B cell (primary cell): Measurements from ENCODE around the gene PPP1R7. TPM values are rescaled to one million over a fixed set of nuclear protein-coding genes. Genes with fewer than 3 reads are reported as not detected.

Source experiments
- ATAC-seq: fragments of 200-7000 bp; cut with Tn5 transposase; one replicate; pipeline ENCODE4 v1.10.0; 2021; ENCODE audit warnings: low read depth, mild to moderate bottlenecking, moderate number of reproducible peaks, moderate library complexity
- CTCF ChIA-PET: fragments of 350-600 bp; sonication (Branson Sonifier 250); formaldehyde crosslinking; loops from one replicate; lab custom pipeline; 2021; ENCODE audit warnings: antibody characterized with exemption, inconsistent platforms; lab: Charles Lee
- POLR2A ChIA-PET: fragments of 350-600 bp; sonication (Branson Sonifier 250); formaldehyde crosslinking; loops from one replicate; lab custom pipeline; 2021; ENCODE audit warnings: antibody characterized with exemption; lab: Charles Lee
- DNase-seq: peaks from one replicate; pipeline ENCODE4 v3.0.0; 2013
- H2AFZ ChIP-seq: 2 replicates; pipeline ENCODE4 v1.6.1; 2012; ENCODE audit warnings: mild to moderate bottlenecking, low read depth, low read length; ENCODE audit not compliant: insufficient read depth, poor library complexity, severe bottlenecking
- H3K27ac ChIP-seq, 2 donors: 1 replicate in 1 of 2; 2 replicates in 1 of 2; pipeline ENCODE4 v1.5.1; 2012 to 2013; ENCODE audit warnings: low read length in 2 of 2, mild to moderate bottlenecking in 2 of 2, moderate library complexity in 1 of 2
- H3K27me3 ChIP-seq, 4 experiments: fragments of 200-600 bp in 1 of 4; sonication (generic) in 1 of 4; replicated peaks in 1 of 4; 1 replicate in 2 of 4; 2 replicates in 2 of 4; pipeline versions ENCODE4 v1.6.1 to v1.7.0; 2013 to 2016; ENCODE audit warnings: low read length in 3 of 4, mild to moderate bottlenecking in 2 of 4, mixed read lengths in 1 of 4, moderate library complexity in 1 of 4; ENCODE audit not compliant: insufficient read depth in 4 of 4, control insufficient read depth in 3 of 4; ENCODE audit errors: control extremely low read depth in 1 of 4
- H3K36me3 ChIP-seq, 2 experiments: replicated peaks in 1 of 2; 1 replicate in 1 of 2; 2 replicates in 1 of 2; pipeline versions ENCODE4 v1.6.1 to v1.7.1; 2013; ENCODE audit warnings: low read length in 1 of 2; ENCODE audit not compliant: insufficient read depth in 2 of 2, control insufficient read depth in 1 of 2; ENCODE audit errors: control extremely low read depth in 1 of 2, extremely low read depth in 1 of 2
- H3K4me1 ChIP-seq, 2 donors: fragments of 200-600 bp in 1 of 2; sonication (generic) in 1 of 2; 1 replicate in 1 of 2; 2 replicates in 1 of 2; pipeline versions ENCODE4 v1.5.1 to v1.6.1; 2013 to 2017; ENCODE audit warnings: low read length in 2 of 2; ENCODE audit not compliant: control insufficient read depth in 2 of 2, insufficient read depth in 2 of 2
- H3K4me2 ChIP-seq: replicated peaks from 2 replicates; pipeline ENCODE3; 2012; ENCODE audit warnings: mild to moderate bottlenecking, low read depth, low read length; ENCODE audit not compliant: poor library complexity, severe bottlenecking
- H3K4me3 ChIP-seq, 5 experiments: fragments of 200-600 bp in 1 of 5; sonication (generic) in 1 of 5; 1 replicate in 3 of 5; 2 replicates in 2 of 5; pipeline versions ENCODE4 v1.5.1 to v1.7.0; 2011 to 2016; ENCODE audit warnings: low read length in 4 of 5, mild to moderate bottlenecking in 4 of 5, low read depth in 2 of 5, control low read depth in 1 of 5, moderate library complexity in 1 of 5; ENCODE audit not compliant: insufficient read depth in 1 of 5; ENCODE audit errors: control extremely low read depth in 1 of 5, extremely low read depth in 1 of 5
- H3K79me2 ChIP-seq: fragments of 200-600 bp; sonication (generic); one replicate; pipeline ENCODE4 v1.6.0; 2016; ENCODE audit warnings: low read length; ENCODE audit not compliant: control insufficient read depth, insufficient read depth
- H3K9ac ChIP-seq: fragments of 200-600 bp; sonication (generic); 2 replicates; pipeline ENCODE4 v1.6.1; 2017; ENCODE audit warnings: mild to moderate bottlenecking, low read length, moderate library complexity
- H3K9me3 ChIP-seq, 3 donors: one replicate each; pipeline versions ENCODE4 v1.6.1 to v1.7.1; 2013; ENCODE audit warnings: low read length in 2 of 3; ENCODE audit not compliant: control insufficient read depth in 2 of 3, insufficient read depth in 1 of 3; ENCODE audit errors: control extremely low read depth in 1 of 3
- H4K20me1 ChIP-seq: 2 replicates; pipeline ENCODE4 v1.6.0; 2012; ENCODE audit warnings: mild to moderate bottlenecking, low read length; ENCODE audit not compliant: insufficient read depth, control insufficient read depth, poor library complexity, severe bottlenecking
- H3K27ac Mint-ChIP-seq: one replicate; pipeline ENCODE4 v1.8.0; 2021; ENCODE audit warnings: mixed read lengths
- H3K27me3 Mint-ChIP-seq: one replicate; pipeline ENCODE4 v1.8.0; 2021; ENCODE audit warnings: mixed read lengths
- H3K4me1 Mint-ChIP-seq: one replicate; pipeline ENCODE4 v1.8.0; 2021; ENCODE audit warnings: mixed read lengths
- H3K4me3 Mint-ChIP-seq: one replicate; pipeline ENCODE4 v1.8.0; 2021; ENCODE audit warnings: mixed read lengths
- H3K9me3 Mint-ChIP-seq: one replicate; pipeline ENCODE4 v1.8.0; 2022; ENCODE audit warnings: mixed read lengths; ENCODE audit not compliant: insufficient read depth
- EZH2 ChIP-seq: IDR thresholded peaks from 2 replicates; pipeline ENCODE4 v1.6.1; 2012; ENCODE audit warnings: borderline replicate concordance, low read depth, mild to moderate bottlenecking, moderate library complexity, low read length; ENCODE audit not compliant: insufficient read depth, poor library complexity, severe bottlenecking
- WGBS: methylation state at CpG from one replicate; pipeline ENCODE4 v1.1.5; 2013; ENCODE audit warnings: missing lambda C conversion rate; ENCODE audit not compliant: insufficient coverage; 5-methylcytosine and 5-hydroxymethylcytosine counted together
- intact Hi-C: fragments of 100-400 bp; cut with micrococcal nuclease; formaldehyde crosslinking; loops from one replicate; pipeline ENCODE4 v1.10.0; 2022
- polyA plus RNA-seq: library from polyadenylated mRNA; depleted of rRNA; stranded (reverse); fragments of >200 nt; gene quantifications from 2 replicates; pipeline ENCODE4 v1.2.3, GENCODE V29; 2012
- total RNA-seq, 2 donors: library from RNA; stranded (reverse); fragments of 120-200 nt in 1 of 2; gene quantifications; 1 replicate in 1 of 2; 2 replicates in 1 of 2; pipeline versions ENCODE4 v1.2.3 to v1.2.4, GENCODE V29; 2013 to 2022
- TF ChIP-seq, protein P1 (sequence below): fragments of 200-600 bp; IDR thresholded peaks from one replicate; pipeline ENCODE4 v1.8.0; 2022; ENCODE audit warnings: antibody characterized with exemption, mild to moderate bottlenecking

PPP1R7 gene
- total and polyA plus RNA-seq, 2 donors (not counting 1 experiment from before 2014, with no cell fraction given): 37.7 to 50.9 TPM

DNA sequence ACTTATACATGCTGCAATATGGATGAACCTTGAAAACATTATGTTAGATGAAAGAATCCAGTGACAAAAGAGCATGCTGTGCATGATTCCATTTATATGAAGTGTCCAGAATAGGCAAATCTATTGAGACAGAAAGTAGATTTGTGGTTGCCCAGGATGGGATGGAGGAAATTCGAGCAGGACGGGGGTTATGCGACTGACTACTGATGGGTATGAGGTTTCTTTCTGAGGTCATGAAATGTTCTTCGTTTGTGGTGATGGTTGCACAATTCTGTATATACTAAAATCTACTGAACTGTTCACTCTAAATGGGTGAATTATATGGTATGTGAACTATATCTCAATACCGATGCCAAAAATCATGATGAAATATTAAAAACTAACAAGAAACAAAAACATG lies 29.3 kb upstream of the PPP1R7 start:
- H3K27ac Mint-ChIP-seq: no peak overlapping the region

DNA sequence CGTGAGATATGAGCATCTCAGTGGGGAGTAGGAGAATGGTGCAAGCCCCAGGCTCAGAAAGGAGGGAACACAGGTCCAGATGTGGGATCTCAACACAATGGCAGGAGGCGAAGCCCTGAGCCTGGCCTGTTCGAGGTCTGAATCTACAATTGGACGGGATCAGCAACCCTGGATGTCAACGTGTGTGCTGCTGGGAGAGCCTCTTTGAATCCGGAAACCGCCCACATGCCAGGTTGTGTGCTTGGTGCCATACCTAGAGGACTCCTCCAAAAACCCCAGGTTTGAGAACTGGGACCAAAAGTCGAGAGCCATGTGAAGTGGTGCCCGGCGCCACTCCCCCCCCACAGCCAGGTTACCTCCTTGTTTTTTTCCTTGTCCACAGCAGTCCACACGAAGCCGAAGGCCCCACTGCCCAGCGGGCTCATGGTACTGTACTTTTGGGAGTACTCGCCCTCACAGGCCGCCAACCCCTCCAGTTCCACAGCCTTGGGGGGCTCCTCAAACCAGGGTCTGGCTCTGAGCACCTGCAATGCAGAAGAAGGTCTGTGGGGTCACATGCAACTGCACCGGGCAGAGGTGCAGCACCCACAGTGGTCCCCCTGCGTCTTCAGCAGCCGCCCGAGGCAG lies 27.8 kb upstream of the PPP1R7 start:
- H3K27ac ChIP-seq: no peak overlapping the region
- intact Hi-C loops: no loop called here
- ChIA-PET CTCF (interaction anchor here (1.2 kb wide), 1 partner anchor 273 kb away, joined by 3 read pairs; no protein-coding TSS in a partner anchor), POLR2A (no interaction called here)
- H2AFZ ChIP-seq: no peak overlapping the region
- H3K27ac Mint-ChIP-seq: no peak overlapping the region
- no peak overlapping the region for H3K9ac ChIP-seq
- 97% methylated on average over 19 of the region's 19 CpGs for WGBS
- TF ChIP-seq, protein P1, sequence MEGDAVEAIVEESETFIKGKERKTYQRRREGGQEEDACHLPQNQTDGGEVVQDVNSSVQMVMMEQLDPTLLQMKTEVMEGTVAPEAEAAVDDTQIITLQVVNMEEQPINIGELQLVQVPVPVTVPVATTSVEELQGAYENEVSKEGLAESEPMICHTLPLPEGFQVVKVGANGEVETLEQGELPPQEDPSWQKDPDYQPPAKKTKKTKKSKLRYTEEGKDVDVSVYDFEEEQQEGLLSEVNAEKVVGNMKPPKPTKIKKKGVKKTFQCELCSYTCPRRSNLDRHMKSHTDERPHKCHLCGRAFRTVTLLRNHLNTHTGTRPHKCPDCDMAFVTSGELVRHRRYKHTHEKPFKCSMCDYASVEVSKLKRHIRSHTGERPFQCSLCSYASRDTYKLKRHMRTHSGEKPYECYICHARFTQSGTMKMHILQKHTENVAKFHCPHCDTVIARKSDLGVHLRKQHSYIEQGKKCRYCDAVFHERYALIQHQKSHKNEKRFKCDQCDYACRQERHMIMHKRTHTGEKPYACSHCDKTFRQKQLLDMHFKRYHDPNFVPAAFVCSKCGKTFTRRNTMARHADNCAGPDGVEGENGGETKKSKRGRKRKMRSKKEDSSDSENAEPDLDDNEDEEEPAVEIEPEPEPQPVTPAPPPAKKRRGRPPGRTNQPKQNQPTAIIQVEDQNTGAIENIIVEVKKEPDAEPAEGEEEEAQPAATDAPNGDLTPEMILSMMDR: no peak
- TF ChIP-seq EZH2: no peak
- no peaks in the 10 kb centered on the region for H3K9me3 Mint-ChIP-seq
- H3K4me3 Mint-ChIP-seq: no peak overlapping the region
- H3K27me3 ChIP-seq: no peaks in the 10 kb centered on the region
- H3K36me3 ChIP-seq: peaks cover 5 to 29% of the 10 kb centered on the region in 2 experiments
- H3K9me3 ChIP-seq: peaks cover 0 to 3% (median 1%) of the 10 kb centered on the region in 3 donors
- ATAC-seq: no peak
- DNase-seq: no peak
- H3K4me1 ChIP-seq: peaks cover 19 to 34% of the 10 kb centered on the region in 2 donors
- H3K79me2 ChIP-seq: peaks cover 4% of the 10 kb centered on the region
- H4K20me1 ChIP-seq: no peaks in the 10 kb centered on the region
- H3K27me3 Mint-ChIP-seq: no peaks in the 10 kb centered on the region
- H3K4me3 ChIP-seq: no peak overlapping the region
- no peak overlapping the region for H3K4me2 ChIP-seq
- peaks cover 27% of the 10 kb centered on the region for H3K4me1 Mint-ChIP-seq

More for the DNA sequence above, 29.3 kb upstream of the PPP1R7 start:
- intact Hi-C loops: no loop called here
- POLR2A ChIA-PET: interaction anchor here (1.7 kb wide), 1 partner anchor 10 kb away, joined by 5 read pairs; no protein-coding TSS in a partner anchor
- Histone ChIP-seq H3K27me3 (no peaks in the 10 kb centered on the region), H3K4me3 (no peak overlapping the region), H2AFZ (no peak overlapping the region), H3K79me2 (peaks cover 3% of the 10 kb centered on the region), H3K4me2 (no peak overlapping the region), H3K9ac (no peak overlapping the region), H3K36me3 (peaks cover 5 to 31% of the 10 kb centered on the region in 2 experiments), H4K20me1 (no peaks in the 10 kb centered on the region), H3K4me1 (peaks cover 4 to 19% of the 10 kb centered on the region in 2 donors), H3K27ac (no peak overlapping the region), H3K9me3 (peaks cover 0 to 3% (median 1%) of the 10 kb centered on the region in 3 donors)
- 80% methylated on average over 1 of the region's 5 CpGs for WGBS
- no peak for TF ChIP-seq EZH2
- TF ChIP-seq, protein P1: no peak
- DNase-seq: no peak
- ATAC-seq: no peak
- H3K4me3 Mint-ChIP-seq: no peak overlapping the region
- CTCF ChIA-PET: interaction anchor here (1.2 kb wide), 1 partner anchor 271 kb away, joined by 3 read pairs; no protein-coding TSS in a partner anchor
- peaks cover 13% of the 10 kb centered on the region for H3K4me1 Mint-ChIP-seq
- H3K9me3 Mint-ChIP-seq: no peaks in the 10 kb centered on the region
- H3K27me3 Mint-ChIP-seq: no peaks in the 10 kb centered on the region
